Stimulated activated CD4-positive, alpha-beta T cell treated with anti-CD3 and anti-CD28 coated beads, TNF-alpha, amount 100 ng/mL, for 1 hour (primary cell): ENCODE results near the gene LRRC3B.

Experiments
- DNase-seq, 3 donors: peaks; one replicate each; pipeline ENCODE4 v3.0.0-alpha.2; 2020; ENCODE audit warnings: low read depth in 3 of 3, low spot score in 1 of 3

The LRRC3B gene

GRCh38 chr3:26630669-26631389, 8.3 kb downstream of the LRRC3B start:
- DNase-seq = no peak

DNA sequence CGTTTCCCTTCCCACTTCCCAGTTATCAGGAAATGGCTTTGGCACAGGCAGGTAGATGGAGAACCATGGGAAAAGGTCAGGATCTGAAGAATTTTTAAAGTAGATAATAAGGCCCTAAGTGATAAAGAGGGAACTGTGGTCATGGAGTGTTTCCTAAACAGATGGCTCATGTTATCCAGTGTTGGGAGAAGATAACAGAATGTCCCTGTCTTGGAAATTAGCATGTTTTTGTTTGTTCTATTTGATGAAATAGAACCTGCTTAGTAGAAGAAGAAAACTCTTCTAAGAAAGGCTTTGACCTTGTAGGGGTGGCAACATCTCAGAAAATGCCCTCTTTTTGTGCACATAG, 8.8 kb downstream of the LRRC3B start:
- no peak for DNase-seq

DNA sequence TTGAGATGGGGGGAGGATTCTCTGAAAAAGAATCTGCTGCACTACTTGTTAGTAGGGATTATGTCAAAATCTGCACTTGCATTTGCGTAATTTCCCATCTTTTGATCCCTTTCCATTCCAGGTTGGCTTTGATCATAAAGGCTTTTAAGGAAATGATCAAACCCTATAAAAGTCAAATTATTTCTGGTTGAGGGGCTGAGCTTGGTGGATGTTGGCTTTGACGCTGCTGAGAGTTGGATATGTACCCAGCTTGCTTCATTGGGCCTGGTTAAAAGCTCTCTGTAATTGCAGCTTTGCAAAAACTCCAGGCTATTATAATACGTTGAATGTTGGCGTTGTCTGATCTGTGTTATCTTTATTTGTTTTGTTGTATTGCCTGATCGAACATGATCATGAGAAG, 12.0 kb downstream of the LRRC3B start:
- no peak for DNase-seq

GRCh38 chr3:26636096-26636727, 13.6 kb downstream of the LRRC3B start:
- DNase-seq = no peak

DNA sequence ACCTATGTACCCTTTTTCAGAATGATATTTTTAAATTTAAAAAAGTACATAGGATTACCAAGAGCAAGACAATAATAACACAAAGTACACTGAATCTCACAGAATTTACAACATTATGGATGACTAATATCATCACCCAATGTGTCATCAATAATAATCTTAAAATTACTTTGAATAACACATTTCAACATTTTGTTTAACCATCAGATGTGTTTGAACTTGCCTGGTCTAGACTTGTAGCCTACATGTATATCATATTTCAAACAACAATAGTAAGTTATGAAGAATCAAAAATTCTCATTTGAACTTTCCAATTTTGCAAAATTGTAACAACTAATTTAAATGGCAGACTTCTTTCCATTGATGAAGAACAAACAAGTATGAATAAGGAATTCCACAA, 15.1 kb downstream of the LRRC3B start:
- no peak for DNase-seq

DNA sequence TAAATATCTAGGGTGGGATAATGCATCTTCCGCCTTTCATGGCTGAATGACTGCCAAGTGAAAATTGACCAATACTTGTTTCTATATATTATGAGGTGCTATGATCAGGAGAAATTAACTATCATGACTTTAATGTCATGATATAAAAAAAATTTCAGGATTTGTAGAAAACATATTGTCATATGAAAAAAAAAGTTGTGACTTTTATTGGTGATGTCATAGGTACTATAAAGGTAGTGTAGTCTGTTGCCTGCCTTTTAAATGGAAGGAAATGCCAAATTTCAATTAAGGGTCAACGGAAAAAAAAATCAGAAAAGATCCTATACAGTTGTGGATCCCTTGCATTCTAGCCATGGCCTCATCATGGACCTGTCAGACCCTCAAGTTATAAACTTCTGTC, 15.5 kb downstream of the LRRC3B start:
- no peak for DNase-seq

DNA sequence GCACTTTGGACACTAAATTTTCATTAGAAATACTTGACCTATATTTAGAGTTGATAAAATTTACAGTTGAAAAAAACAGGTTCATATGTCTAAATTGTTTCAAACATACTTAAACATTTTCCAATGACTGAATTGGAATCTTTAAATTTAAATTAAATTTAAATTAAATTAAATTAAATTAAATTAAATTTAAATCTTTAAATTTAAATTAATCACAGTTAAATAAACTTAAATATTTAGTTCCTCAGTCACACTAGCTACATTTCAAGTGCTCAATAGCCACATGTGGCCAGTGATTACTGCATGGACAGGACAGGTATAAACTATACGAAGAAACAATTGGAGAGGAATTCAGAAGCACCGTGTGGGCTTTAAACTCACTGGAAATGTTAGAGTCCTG, 16.8 kb downstream of the LRRC3B start:
- DNase-seq = no peak

DNA sequence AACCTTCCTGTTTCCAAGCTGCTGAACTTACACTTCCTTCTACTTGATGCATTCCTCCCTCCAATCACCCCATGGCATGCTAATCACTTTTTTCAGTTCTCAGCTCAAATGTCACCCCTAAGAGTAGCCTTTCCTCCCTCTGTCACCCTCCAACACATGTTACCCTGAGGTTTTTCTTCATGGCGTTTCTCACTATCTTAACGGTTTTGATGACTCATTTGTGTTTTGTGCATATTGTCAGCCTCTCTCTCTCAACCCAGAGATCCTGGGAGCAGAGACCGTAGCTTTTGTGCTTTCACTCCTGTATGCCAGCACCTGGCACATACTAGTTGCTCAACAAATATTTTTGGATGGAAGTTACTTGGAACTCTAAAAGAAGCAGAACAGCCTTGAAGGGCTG, 24.5 kb downstream of the LRRC3B start:
- no peak for DNase-seq

DNA sequence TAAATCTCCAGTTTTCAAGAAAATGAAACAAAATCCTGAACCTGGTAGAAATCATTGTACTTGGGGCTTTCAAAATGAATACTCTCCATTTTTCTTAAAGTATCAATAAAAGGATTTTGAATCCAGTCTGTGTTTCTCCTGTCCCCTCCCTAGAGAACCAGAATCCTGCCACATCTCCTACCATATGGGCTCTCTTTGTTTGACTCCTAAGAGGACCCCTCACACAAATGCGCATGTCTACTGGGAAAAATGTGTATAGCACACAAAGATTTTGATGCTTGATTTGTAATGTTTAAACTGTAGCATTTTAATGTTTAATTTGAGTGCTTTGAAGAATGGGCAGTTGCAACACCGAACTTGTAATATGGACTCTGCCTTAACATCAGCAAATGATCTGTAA, 25.9 kb downstream of the LRRC3B start:
- DNase-seq = no peak

DNA sequence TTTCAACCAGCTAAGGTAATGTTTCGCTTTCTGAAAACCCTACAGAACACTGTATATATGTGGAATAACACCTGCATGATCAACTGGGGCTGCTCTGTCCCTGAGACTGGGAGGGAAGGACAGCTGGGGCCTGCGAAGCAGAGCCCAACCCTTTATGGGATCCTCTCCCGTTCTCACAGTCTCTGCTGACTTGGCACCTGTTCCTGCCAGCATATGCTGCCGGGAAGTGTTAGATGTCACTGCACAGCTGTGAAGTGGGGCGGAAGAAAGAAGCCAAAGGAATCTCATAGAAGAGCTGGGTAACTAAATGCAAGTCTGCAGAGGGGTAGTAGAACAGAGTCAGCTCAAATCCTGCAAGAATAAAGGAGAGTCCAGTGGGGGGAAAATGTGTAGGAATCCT, 29.6 kb downstream of the LRRC3B start:
- no peak for DNase-seq

GRCh38 chr3:26653811-26654425, 31.3 kb downstream of the LRRC3B start:
- DNase-seq = no peak

DNA sequence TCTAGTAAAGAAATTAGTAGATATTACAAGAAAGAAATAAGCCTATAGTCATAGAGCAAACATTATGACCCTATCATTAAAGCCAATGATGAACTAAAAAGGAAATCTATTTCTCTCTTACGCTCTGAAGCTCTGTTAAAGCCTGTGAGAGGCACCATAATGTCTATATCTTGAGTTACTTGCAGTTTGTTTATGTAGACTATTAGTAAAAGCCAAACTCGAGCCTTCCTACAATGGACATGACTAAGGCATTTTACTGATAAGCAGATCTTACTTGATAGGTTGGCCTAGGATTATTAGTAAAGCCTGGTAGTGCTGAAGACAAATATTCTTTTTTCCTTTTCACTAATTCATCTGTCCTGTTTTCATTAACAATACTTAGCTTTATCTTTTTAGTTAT, 32.7 kb downstream of the LRRC3B start:
- no peak for DNase-seq

- DNase-seq = no peak
These were observed 34.9 kb downstream of the LRRC3B start for GRCh38 chr3:26657348-26657976.

GRCh38 chr3:26668171-26668570, 45.6 kb downstream of the LRRC3B start:
- no peak for DNase-seq

GRCh38 chr3:26668696-26669095, 46.1 kb downstream of the LRRC3B start:
- no peak for DNase-seq

DNA sequence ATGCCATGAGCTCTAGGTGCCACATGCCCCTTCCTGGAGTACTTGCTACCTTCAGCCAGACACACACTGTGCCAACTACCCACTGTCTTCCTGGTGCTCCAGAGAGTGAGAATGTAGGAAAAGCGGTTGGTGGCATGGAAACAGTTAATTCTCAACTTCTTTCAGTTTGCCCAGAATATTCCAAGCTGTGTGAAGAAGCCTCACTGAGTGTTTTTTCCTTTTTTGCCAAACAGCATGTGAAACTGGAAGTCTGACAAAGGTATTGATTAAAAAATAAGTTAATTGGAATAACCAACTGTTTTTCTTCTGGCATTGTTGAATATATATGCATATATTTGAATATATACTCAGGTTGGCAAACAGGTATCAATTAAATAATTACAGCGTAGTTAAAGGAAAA, 52.8 kb downstream of the LRRC3B start:
- DNase-seq = no peak

- no peak for DNase-seq
These were observed 59.1 kb downstream of the LRRC3B start for GRCh38 chr3:26681632-26682031.

DNA sequence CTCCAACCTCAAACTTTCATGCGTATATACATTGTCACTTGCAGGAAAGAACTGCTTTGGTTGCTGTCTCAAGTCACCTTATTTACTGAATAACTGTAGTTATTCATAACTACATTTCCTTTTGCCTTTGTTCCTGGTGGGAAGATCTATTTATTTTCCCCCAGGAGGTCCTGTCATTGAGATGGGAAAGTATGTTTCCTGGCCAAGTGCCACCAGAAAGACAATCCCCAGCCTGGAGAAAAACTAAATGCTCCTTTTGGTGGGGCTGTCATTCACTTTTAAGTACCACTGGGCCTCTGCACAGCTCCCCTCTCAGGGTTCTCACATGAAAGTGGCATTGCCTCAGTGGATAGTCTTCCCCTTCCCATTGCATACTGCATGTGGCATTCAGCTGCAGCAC, 59.8 kb downstream of the LRRC3B start:
- DNase-seq = no peak

- no peak for DNase-seq
These were observed 61.3 kb downstream of the LRRC3B start for GRCh38 chr3:26683902-26684301.

- DNase-seq = no peak
These were observed 64.9 kb downstream of the LRRC3B start for GRCh38 chr3:26687466-26687865.

DNA sequence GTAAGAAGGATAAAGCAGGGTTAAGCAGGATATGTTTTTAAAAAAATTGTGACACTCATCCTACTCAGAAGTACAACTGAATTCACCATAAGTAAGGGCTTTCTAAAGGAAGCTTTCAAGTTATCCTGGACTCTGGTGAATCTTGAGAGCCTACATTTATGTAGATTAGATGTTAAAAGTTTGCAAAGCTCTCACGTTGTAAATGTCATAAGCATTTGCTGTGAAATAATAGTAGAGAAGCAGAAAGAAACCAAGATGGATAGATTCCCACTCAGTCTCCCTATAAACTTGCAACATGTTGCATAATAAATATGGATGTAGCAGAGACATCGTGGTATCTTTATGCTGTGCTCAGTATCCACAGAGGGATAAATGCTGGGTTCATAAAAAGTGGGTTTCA, 77.0 kb downstream of the LRRC3B start:
- DNase-seq = no peak

GRCh38 chr3:26703519-26703918, 80.9 kb downstream of the LRRC3B start:
- DNase-seq = no peak
